GM21737 (cell line): Measurements from ENCODE around the gene OR4M1.
"Not testable (repeated sequence)": the region's sequence is repeated elsewhere in the genome, so short reads cannot be mapped to it uniquely, and the experiment has no call there.

Experiments used
- ATAC-seq: cut with Tn5 transposase; IDR thresholded peaks from one replicate; pipeline ENCODE4 v1.9.1; 2021; ENCODE audit warnings: mild to moderate bottlenecking, moderate library complexity; ENCODE audit not compliant: unreplicated experiment

OR4M1 gene

GRCh38 chr14:19821016-19821415, 47.7 kb downstream of the OR4M1 start:
- not testable (repeated sequence) for ATAC-seq

GRCh38 chr14:19823178-19823577, 49.9 kb downstream of the OR4M1 start:
- no peak for ATAC-seq

GRCh38 chr14:19823765-19824164, 50.5 kb downstream of the OR4M1 start:
- no peak for ATAC-seq

- not testable (repeated sequence) for ATAC-seq
Measured at GRCh38 chr14:19827626-19828244, 54.4 kb downstream of the OR4M1 start.

- ATAC-seq = no peak
Measured at GRCh38 chr14:19828314-19828713, 55.0 kb downstream of the OR4M1 start.
